SK-N-SH (cell line): ENCODE measurements around the gene PDZD8. TPM values are rescaled to one million over a fixed set of nuclear protein-coding genes. Genes with fewer than 3 reads are reported as not detected.

Experiments used
- CTCF ChIA-PET: fragments of 300-600, 350-600 bp; formaldehyde crosslinking; extraction: SDS; loops from one replicate; lab custom pipeline; 2021; lab: Yijun Ruan, JAX
- POLR2A ChIA-PET: fragments of 350-600 bp; sonication (Branson Sonifier 250); formaldehyde crosslinking; extraction: SDS; loops from one replicate; lab custom pipeline; 2020; ENCODE audit warnings: antibody characterized with exemption, inconsistent platforms; lab: Yijun Ruan, JAX
- DNase-seq: peaks from one replicate; pipeline ENCODE4 v3.0.0; 2012
- H2AFZ ChIP-seq: fragments of 200-600 bp; sonication (generic); 2 replicates; pipeline ENCODE4 v1.8.1; 2016; ENCODE audit warnings: antibody characterized with exemption, mild to moderate bottlenecking, low read depth
- H3F3A ChIP-seq: fragments of 200-600 bp; sonication (generic); replicated peaks from 2 replicates; pipeline ENCODE3; 2016; ENCODE audit warnings: antibody characterized with exemption, mild to moderate bottlenecking; ENCODE audit not compliant: insufficient read depth
- H3K27ac ChIP-seq, 2 experiments: fragments of 200-500 bp in 1 of 2; fragments of 200-600 bp in 1 of 2; sonication (Bioruptor generic) in 1 of 2; sonication (generic), shearing (Covaris generic) in 1 of 2; 2 replicates each; pipeline versions ENCODE4 v1.5.1 to v1.6.1; 2014 to 2016; ENCODE audit warnings: low read depth in 2 of 2, inconsistent platforms in 1 of 2, low read length in 1 of 2, mild to moderate bottlenecking in 1 of 2, mixed read lengths in 1 of 2
- H3K27me3 ChIP-seq: fragments of 200-600 bp; sonication (generic), shearing (Covaris generic); 2 replicates; pipeline ENCODE4 v1.6.1; 2016; ENCODE audit warnings: mixed run types; ENCODE audit not compliant: insufficient read depth
- H3K36me3 ChIP-seq, 2 experiments: fragments of 200-500 bp in 1 of 2; fragments of 200-600 bp in 1 of 2; sonication (Bioruptor generic) in 1 of 2; sonication (generic) in 1 of 2; replicated peaks in 1 of 2; 2 replicates each; pipeline versions ENCODE3 to v1.5.1; 2014 to 2016; ENCODE audit warnings: low read length in 1 of 2, mild to moderate bottlenecking in 1 of 2; ENCODE audit not compliant: insufficient read depth in 2 of 2, control insufficient read depth in 1 of 2
- H3K4me1 ChIP-seq, 2 experiments: fragments of 200-500 bp in 1 of 2; fragments of 200-600 bp in 1 of 2; sonication (Bioruptor generic) in 1 of 2; sonication (generic), shearing (Covaris generic) in 1 of 2; 2 replicates each; pipeline versions ENCODE4 v1.5.1 to v1.6.1; 2014 to 2016; ENCODE audit warnings: low read depth in 1 of 2, low read length in 1 of 2, mixed run types in 1 of 2; ENCODE audit not compliant: insufficient read depth in 2 of 2, control insufficient read depth in 1 of 2
- H3K4me2 ChIP-seq: fragments of 200-600 bp; sonication (generic), shearing (Covaris generic); 2 replicates; pipeline ENCODE4 v1.6.1; 2017; ENCODE audit warnings: mixed run types
- H3K4me3 ChIP-seq, 2 experiments: fragments of 200-500 bp in 1 of 2; fragments of 200-600 bp in 1 of 2; sonication (Bioruptor generic) in 1 of 2; sonication (generic), shearing (Covaris generic) in 1 of 2; 2 replicates each; pipeline versions ENCODE4 v1.5.1 to v1.8.1; 2014 to 2016; ENCODE audit warnings: low read depth in 2 of 2, inconsistent platforms in 1 of 2, low read length in 1 of 2, mild to moderate bottlenecking in 1 of 2, mixed read lengths in 1 of 2, moderate library complexity in 1 of 2
- H3K79me2 ChIP-seq: fragments of 200-600 bp; sonication (generic); 2 replicates; pipeline ENCODE4 v1.8.1; 2017; ENCODE audit warnings: mild to moderate bottlenecking; ENCODE audit not compliant: insufficient read depth
- H3K9ac ChIP-seq: fragments of 200-600 bp; sonication (generic); 2 replicates; pipeline ENCODE4 v1.6.1; 2017; ENCODE audit warnings: mixed run types
- H3K9me2 ChIP-seq: fragments of 200-600 bp; sonication (generic); 2 replicates; pipeline ENCODE4 v1.6.1; 2017; ENCODE audit warnings: mixed run types
- H3K9me3 ChIP-seq: fragments of 200-600 bp; sonication (generic); 2 replicates; pipeline ENCODE4 v1.6.1; 2017; ENCODE audit warnings: mixed run types, mild to moderate bottlenecking, moderate library complexity
- H4K20me1 ChIP-seq: fragments of 200-600 bp; sonication (generic); 2 replicates; pipeline ENCODE4 v1.6.1; 2017; ENCODE audit warnings: mild to moderate bottlenecking, mixed run types; ENCODE audit not compliant: insufficient read depth
- CTCF ChIP-seq: fragments of 200-600 bp; sonication (generic); IDR thresholded peaks from 2 replicates; pipeline ENCODE4 v1.6.1; 2017; ENCODE audit warnings: antibody characterized with exemption, mild to moderate bottlenecking, moderate library complexity
- ELF1 ChIP-seq: IDR thresholded peaks from 2 replicates; pipeline ENCODE4 v1.4.0; 2012
- FOSL2 ChIP-seq: IDR thresholded peaks from 2 replicates; pipeline ENCODE4 v1.4.0; 2012; ENCODE audit warnings: low read depth, mild to moderate bottlenecking, moderate library complexity, borderline replicate concordance
- FOXM1 ChIP-seq: IDR thresholded peaks from 2 replicates; pipeline ENCODE4 v1.4.0; 2012; ENCODE audit warnings: low read depth, mild to moderate bottlenecking
- MAX ChIP-seq: IDR thresholded peaks from 2 replicates; pipeline ENCODE4 v1.4.0; 2012; ENCODE audit warnings: low read depth
- MXI1 ChIP-seq: IDR thresholded peaks from 2 replicates; pipeline ENCODE4 v1.6.1; 2012; ENCODE audit warnings: mild to moderate bottlenecking, low read depth, low read length, improper control_type of control experiment
- NRF1 ChIP-seq: IDR thresholded peaks from 2 replicates; pipeline ENCODE4 v1.6.1; 2012; ENCODE audit warnings: low read depth, mild to moderate bottlenecking, low read length
- RCOR1 ChIP-seq: fragments of 150-350 bp; IDR thresholded peaks from 2 replicates; pipeline ENCODE4 v1.6.1; 2017; ENCODE audit warnings: antibody characterized with exemption, low read length
- REST ChIP-seq: IDR thresholded peaks from 2 replicates; pipeline ENCODE4 v1.6.1; 2012; ENCODE audit warnings: mild to moderate bottlenecking, low read depth, low read length, moderate library complexity
- SMC3 ChIP-seq: IDR thresholded peaks from 2 replicates; pipeline ENCODE4 v1.6.1; 2012; ENCODE audit warnings: low read depth, low read length, improper control_type of control experiment
- YY1 ChIP-seq: IDR thresholded peaks from 2 replicates; pipeline ENCODE4 v1.4.0; 2012; ENCODE audit warnings: low read depth, mild to moderate bottlenecking
- WGBS: methylation state at CpG from one replicate; pipeline ENCODE4 v1.1.6; 2017; ENCODE audit warnings: low lambda C conversion rate; 5-methylcytosine and 5-hydroxymethylcytosine counted together
- polyA plus RNA-seq, 3 experiments: library from polyadenylated mRNA; depleted of rRNA; stranded (reverse); fragments of >200 nt; gene quantifications; 2 replicates each; pipeline ENCODE4 v1.2.3, GENCODE V29; 2012

Gene PDZD8
- polyA plus RNA-seq, 1 of the 3 experiments (the other 2 are of a cell fraction) = 6.6 TPM

GRCh38 chr10:117412469-117413010 lies 37.3 kb upstream of the PDZD8 start:
- no peak overlapping the region for H2AFZ ChIP-seq
- DNase-seq = no peak
- H4K20me1 ChIP-seq = no peaks in the 10 kb centered on the region
- H3K4me2 ChIP-seq = no peak overlapping the region
- H3K9me2 ChIP-seq = no peaks in the 10 kb centered on the region
- H3K36me3 ChIP-seq = no peaks in the 10 kb centered on the region
- H3K27ac ChIP-seq = no peak overlapping the region
- H3F3A ChIP-seq = no peaks in the 10 kb centered on the region
- no peak overlapping the region for H3K9ac ChIP-seq
- CTCF ChIA-PET = interaction anchor here (0.9 to 2.6 kb wide), 3 partner anchors 9 to 196 kb away, joined by 3 to 11 read pairs (median 3); no protein-coding TSS in a partner anchor
- 58% methylated on average over 5 of the region's 5 CpGs for WGBS
- H3K27me3 ChIP-seq = no peaks in the 10 kb centered on the region
- no peak overlapping the region for H3K4me3 ChIP-seq
- TF ChIP-seq REST (no peak), ELF1 (no peak), MAX (no peak), NRF1 (no peak), CTCF (no peak), MXI1 (no peak), YY1 (no peak), SMC3 (no peak), FOSL2 (no peak), RCOR1 (no peak), FOXM1 (no peak)
- no peaks in the 10 kb centered on the region for H3K9me3 ChIP-seq
- POLR2A ChIA-PET = no interaction called here
- peaks cover 0 to 8% of the 10 kb centered on the region in 2 experiments; a peak in 1 of 4 replicates for H3K4me1 ChIP-seq
- no peaks in the 10 kb centered on the region for H3K79me2 ChIP-seq
